Peyer's patch (tissue), 4 donors: ENCODE data around the gene SIRPB2. TPM values are rescaled to one million over a fixed set of nuclear protein-coding genes. Genes with fewer than 3 reads are reported as not detected.

Experiments
- DNase-seq, 3 donors: peaks; one replicate each; pipeline ENCODE4 v3.0.0-alpha.2; 2017 to 2019
- H3K27ac ChIP-seq, 4 donors: fragments of 200-600 bp; sonication (generic); one replicate each; pipeline ENCODE4 v1.5.1; 2016 to 2019
- H3K27me3 ChIP-seq, 2 donors: fragments of 200-600 bp; sonication (generic); one replicate each; pipeline ENCODE4 v1.5.1; 2019
- H3K36me3 ChIP-seq, 3 donors: fragments of 200-600 bp; sonication (generic); one replicate each; pipeline ENCODE4 v1.5.1; 2016 to 2019
- H3K4me1 ChIP-seq, 4 donors: fragments of 200-600 bp; sonication (generic); one replicate each; pipeline ENCODE4 v1.5.1; 2016 to 2019
- H3K4me3 ChIP-seq, 4 donors: fragments of 200-600 bp; sonication (generic); 1 replicate in 3 of 4; 2 replicates in 1 of 4; pipeline ENCODE4 v1.5.1; 2016 to 2019; ENCODE audit warnings: mild to moderate bottlenecking in 1 of 4
- H3K9me3 ChIP-seq, 4 donors: fragments of 200-600 bp; sonication (generic); one replicate each; pipeline ENCODE4 v1.5.1; 2016 to 2019; ENCODE audit warnings: mild to moderate bottlenecking in 1 of 4
- CTCF ChIP-seq, 6 experiments: fragments of 450-650 bp in 4 of 6; fragments of 200-600 bp in 2 of 6; sonication (generic) in 1 of 6; IDR thresholded peaks; one replicate each; pipeline ENCODE4 v1.5.1; 2017 to 2019; ENCODE audit warnings: antibody characterized with exemption in 6 of 6, mild to moderate bottlenecking in 3 of 6, moderate library complexity in 1 of 6
- POLR2A ChIP-seq, 2 donors: fragments of 450-650 bp; IDR thresholded peaks; one replicate each; pipeline ENCODE4 v1.5.1; 2017; ENCODE audit warnings: antibody characterized with exemption in 2 of 2, mild to moderate bottlenecking in 2 of 2, moderate library complexity in 2 of 2
- total RNA-seq, 4 donors: library from RNA; depleted of rRNA; stranded (reverse); fragments of >200 nt; gene quantifications; one replicate each; pipeline ENCODE4 v1.1.0, GENCODE V29; 2016

SIRPB2 gene
- total RNA-seq, 4 donors from 2014 or later, result 6.7 to 6.8 TPM; not detected in 2

GRCh38 chr20:1463971-1464570, 27.1 kb downstream of the SIRPB2 start:
- Histone ChIP-seq H3K9me3 (no peaks in the 10 kb centered on the region), H3K4me1 (peaks cover 2 to 40% (median 15%) of the 10 kb centered on the region in 4 donors), H3K4me3 (no peak overlapping the region), H3K27me3 (no peaks in the 10 kb centered on the region), H3K27ac (no peak overlapping the region), H3K36me3 (peaks cover 0 to 48% (median 0%) of the 10 kb centered on the region in 3 donors)
- no peak for DNase-seq
- no peak for TF ChIP-seq CTCF (IDR thresholded peaks at IDR 0.05)
- TF ChIP-seq POLR2A (IDR thresholded peaks at IDR 0.05), result no peak

GRCh38 chr20:1462834-1463233, 28.4 kb downstream of the SIRPB2 start:
- H3K4me3 ChIP-seq, result no peak overlapping the region
- DNase-seq, result no peak
- no peaks in the 10 kb centered on the region for H3K9me3 ChIP-seq
- H3K4me1 ChIP-seq, result peaks cover 0 to 28% (median 15%) of the 10 kb centered on the region in 4 donors
- H3K27me3 ChIP-seq, result no peaks in the 10 kb centered on the region
- TF ChIP-seq POLR2A (IDR thresholded peaks at IDR 0.05) (no peak), CTCF (IDR thresholded peaks at IDR 0.05) (no peak)
- H3K27ac ChIP-seq, result no peak overlapping the region
- H3K36me3 ChIP-seq, result peaks cover 0 to 60% (median 0%) of the 10 kb centered on the region in 3 donors

DNA sequence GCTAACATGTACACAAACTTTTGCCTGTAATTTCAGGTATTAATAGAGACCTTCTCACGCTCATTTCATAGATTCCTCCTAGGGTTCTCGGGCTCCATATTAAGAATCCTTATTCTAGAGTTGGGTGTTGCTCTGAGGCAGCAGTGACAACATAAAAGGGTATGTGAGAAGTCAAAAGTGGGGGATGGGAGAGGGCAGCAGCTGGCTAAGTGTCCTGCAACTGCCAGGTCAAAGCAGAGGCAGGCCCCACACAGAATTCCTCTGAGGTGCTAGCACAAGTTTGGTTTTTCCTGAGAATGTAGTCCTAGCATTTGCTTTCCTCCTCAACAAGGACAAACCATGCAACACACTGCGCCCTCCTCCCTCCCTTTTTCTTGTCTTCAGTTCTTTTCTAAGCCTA, 29.2 kb downstream of the SIRPB2 start:
- H3K4me1 ChIP-seq, result peaks cover 0 to 24% (median 13%) of the 10 kb centered on the region in 4 donors
- H3K27ac ChIP-seq, result no peak overlapping the region
- peaks cover 0 to 69% (median 0%) of the 10 kb centered on the region in 3 donors for H3K36me3 ChIP-seq
- no peaks in the 10 kb centered on the region for H3K27me3 ChIP-seq
- TF ChIP-seq POLR2A (IDR thresholded peaks at IDR 0.05), result no peak
- no peak for TF ChIP-seq CTCF (IDR thresholded peaks at IDR 0.05)
- H3K4me3 ChIP-seq, result no peak overlapping the region
- H3K9me3 ChIP-seq, result no peaks in the 10 kb centered on the region
- no peak for DNase-seq

- no peak for DNase-seq
- H3K36me3 ChIP-seq, result peaks cover 0 to 86% (median 0%) of the 10 kb centered on the region in 3 donors
Measured at GRCh38 chr20:1460275-1460674, 30.9 kb downstream of the SIRPB2 start.

GRCh38 chr20:1457992-1458391, 33.2 kb downstream of the SIRPB2 start:
- Histone ChIP-seq H3K36me3 (peaks cover 0 to 99% (median 0%) of the 10 kb centered on the region in 3 donors), H3K9me3 (no peaks in the 10 kb centered on the region), H3K4me1 (no peaks in the 10 kb centered on the region), H3K27ac (no peak overlapping the region), H3K4me3 (no peak overlapping the region), H3K27me3 (no peaks in the 10 kb centered on the region)
- TF ChIP-seq POLR2A (IDR thresholded peaks at IDR 0.05) (no peak), CTCF (IDR thresholded peaks at IDR 0.05) (no peak)
- no peak for DNase-seq

More at GRCh38 chr20:1460275-1460674, 30.9 kb downstream of the SIRPB2 start:
- no peak overlapping the region for H3K27ac ChIP-seq
- H3K4me1 ChIP-seq, result peaks cover 0 to 15% (median 5%) of the 10 kb centered on the region in 4 donors
- no peaks in the 10 kb centered on the region for H3K27me3 ChIP-seq
- H3K4me3 ChIP-seq, result no peak overlapping the region
- no peak for TF ChIP-seq POLR2A (IDR thresholded peaks at IDR 0.05)
- no peak for TF ChIP-seq CTCF (IDR thresholded peaks at IDR 0.05)
- no peaks in the 10 kb centered on the region for H3K9me3 ChIP-seq
